DND-41 (cell line): ENCODE data around the gene MISP3.

Source experiments
- ATAC-seq: fragments of 200-7000 bp; cut with Tn5 transposase; 3 replicates; pipeline ENCODE4 v1.9.1; 2021; ENCODE audit warnings: low read depth; ENCODE audit not compliant: insufficient read depth
- DNase-seq: peaks from one replicate; pipeline ENCODE4 v3.0.0-alpha.2; 2020
- H2AFZ ChIP-seq: 2 replicates; pipeline ENCODE4 v1.6.0; 2012; ENCODE audit warnings: low read depth, low read length
- H3K27ac ChIP-seq: 2 replicates; pipeline ENCODE4 v1.5.1; 2012; ENCODE audit warnings: low read length, inconsistent platforms
- H3K27me3 ChIP-seq: fragments of 200-600 bp; sonication (generic); 2 replicates; pipeline ENCODE4 v1.6.0; 2012; ENCODE audit warnings: low read length, mild to moderate bottlenecking, inconsistent platforms; ENCODE audit not compliant: insufficient read depth, poor library complexity
- H3K36me3 ChIP-seq: 2 replicates; pipeline ENCODE4 v1.5.1; 2012; ENCODE audit warnings: low read length, inconsistent platforms; ENCODE audit not compliant: insufficient read depth
- H3K4me1 ChIP-seq: 2 replicates; pipeline ENCODE4 v1.5.1; 2012; ENCODE audit warnings: mild to moderate bottlenecking, low read length; ENCODE audit not compliant: insufficient read depth
- H3K4me2 ChIP-seq: 2 replicates; pipeline ENCODE4 v1.6.0; 2012; ENCODE audit warnings: mild to moderate bottlenecking, moderate library complexity, low read length, inconsistent platforms; ENCODE audit not compliant: insufficient read depth
- H3K4me3 ChIP-seq, 2 experiments: fragments of 200-600 bp in 1 of 2; shearing (Covaris generic) in 1 of 2; 2 replicates each; pipeline ENCODE4 v1.5.1; 2012 to 2016; ENCODE audit warnings: inconsistent platforms in 2 of 2, low read length in 2 of 2, mild to moderate bottlenecking in 2 of 2, low read depth in 1 of 2, moderate library complexity in 1 of 2
- H3K79me2 ChIP-seq: 2 replicates; pipeline ENCODE4 v1.6.0; 2012; ENCODE audit warnings: low read length, inconsistent platforms; ENCODE audit not compliant: insufficient read depth
- H3K9ac ChIP-seq: 2 replicates; pipeline ENCODE4 v1.6.0; 2012; ENCODE audit warnings: low read depth, mild to moderate bottlenecking, inconsistent platforms, low read length, moderate library complexity
- H3K9me3 ChIP-seq: 2 replicates; pipeline ENCODE4 v1.5.1; 2012; ENCODE audit warnings: low read length, moderate library complexity, mild to moderate bottlenecking, inconsistent platforms; ENCODE audit not compliant: insufficient read depth, severe bottlenecking
- H4K20me1 ChIP-seq: 2 replicates; pipeline ENCODE4 v1.6.0; 2012; ENCODE audit warnings: low read length; ENCODE audit not compliant: insufficient read depth
- EZH2 ChIP-seq: IDR thresholded peaks from 3 replicates; pipeline ENCODE4 v1.6.1; 2012; ENCODE audit warnings: borderline replicate concordance, low read depth, mild to moderate bottlenecking, moderate library complexity, low read length, inconsistent platforms; ENCODE audit not compliant: severe bottlenecking
- TF ChIP-seq, protein P1 (sequence below): IDR thresholded peaks from 2 replicates; pipeline ENCODE4 v1.5.1; 2012; ENCODE audit warnings: borderline replicate concordance, low read length, moderate library complexity, mild to moderate bottlenecking; ENCODE audit not compliant: poor library complexity, severe bottlenecking; ENCODE audit errors: extremely low read depth

Gene MISP3

DNA sequence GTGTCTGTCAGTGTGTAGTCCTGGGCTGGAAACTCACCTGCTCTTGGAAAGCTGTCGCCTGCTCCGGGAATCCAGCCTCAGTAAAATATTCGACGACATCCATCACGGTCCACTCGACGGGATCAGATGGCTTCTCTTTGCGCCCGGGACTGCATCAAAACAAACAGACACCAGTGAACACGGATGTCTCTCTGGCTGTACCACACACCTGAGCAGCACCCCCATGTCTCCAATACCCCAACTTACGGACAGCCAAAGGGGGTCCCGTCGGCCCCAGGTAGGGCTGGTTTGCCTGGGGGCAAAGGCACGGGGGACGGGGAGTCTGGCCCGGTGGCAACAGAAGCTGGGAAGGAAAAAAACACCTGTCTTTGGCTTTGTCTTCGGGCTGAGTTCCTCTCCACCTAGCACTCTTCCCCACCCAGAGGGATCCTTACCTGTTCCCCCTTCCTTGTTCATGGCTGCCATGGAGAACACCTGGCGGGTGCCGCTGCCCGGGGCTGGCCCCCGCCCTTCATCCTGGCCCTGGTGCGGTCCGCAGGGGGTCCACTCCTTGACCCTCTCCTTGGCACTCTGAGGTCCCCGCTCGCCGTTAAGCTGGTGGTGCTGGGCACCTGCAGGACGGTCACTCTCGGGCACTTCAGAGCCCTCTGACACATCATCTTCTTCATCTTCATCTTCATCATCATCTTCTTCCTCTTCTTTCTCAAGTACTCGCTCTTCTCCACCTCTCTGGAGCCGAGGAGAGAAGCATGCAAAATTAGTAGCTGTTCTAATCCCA lies 16.2 kb downstream of the MISP3 start:
- peaks cover 18% of the 10 kb centered on the region for H4K20me1 ChIP-seq
- ATAC-seq = no peak
- H3K9me3 ChIP-seq = peaks cover 9% of the 10 kb centered on the region
- peaks cover 33% of the 10 kb centered on the region for H3K36me3 ChIP-seq
- H3K4me2 ChIP-seq = peak overlapping the region; percentile 61
- no peak overlapping the region for H2AFZ ChIP-seq
- no peaks in the 10 kb centered on the region for H3K27me3 ChIP-seq
- H3K4me1 ChIP-seq = peaks cover 29% of the 10 kb centered on the region
- H3K9ac ChIP-seq = peak overlapping the region; percentile 78; the same call in 1 of the 2 replicates
- TF ChIP-seq, protein P1, sequence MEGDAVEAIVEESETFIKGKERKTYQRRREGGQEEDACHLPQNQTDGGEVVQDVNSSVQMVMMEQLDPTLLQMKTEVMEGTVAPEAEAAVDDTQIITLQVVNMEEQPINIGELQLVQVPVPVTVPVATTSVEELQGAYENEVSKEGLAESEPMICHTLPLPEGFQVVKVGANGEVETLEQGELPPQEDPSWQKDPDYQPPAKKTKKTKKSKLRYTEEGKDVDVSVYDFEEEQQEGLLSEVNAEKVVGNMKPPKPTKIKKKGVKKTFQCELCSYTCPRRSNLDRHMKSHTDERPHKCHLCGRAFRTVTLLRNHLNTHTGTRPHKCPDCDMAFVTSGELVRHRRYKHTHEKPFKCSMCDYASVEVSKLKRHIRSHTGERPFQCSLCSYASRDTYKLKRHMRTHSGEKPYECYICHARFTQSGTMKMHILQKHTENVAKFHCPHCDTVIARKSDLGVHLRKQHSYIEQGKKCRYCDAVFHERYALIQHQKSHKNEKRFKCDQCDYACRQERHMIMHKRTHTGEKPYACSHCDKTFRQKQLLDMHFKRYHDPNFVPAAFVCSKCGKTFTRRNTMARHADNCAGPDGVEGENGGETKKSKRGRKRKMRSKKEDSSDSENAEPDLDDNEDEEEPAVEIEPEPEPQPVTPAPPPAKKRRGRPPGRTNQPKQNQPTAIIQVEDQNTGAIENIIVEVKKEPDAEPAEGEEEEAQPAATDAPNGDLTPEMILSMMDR = no peak
- no peak for TF ChIP-seq EZH2
- H3K27ac ChIP-seq = no peak overlapping the region
- H3K79me2 ChIP-seq = peaks cover 24% of the 10 kb centered on the region
- H3K4me3 ChIP-seq = peak overlapping the region in 1 of 2 experiments; percentile 81; a peak in 3 of 4 replicates
- no peak for DNase-seq

DNA sequence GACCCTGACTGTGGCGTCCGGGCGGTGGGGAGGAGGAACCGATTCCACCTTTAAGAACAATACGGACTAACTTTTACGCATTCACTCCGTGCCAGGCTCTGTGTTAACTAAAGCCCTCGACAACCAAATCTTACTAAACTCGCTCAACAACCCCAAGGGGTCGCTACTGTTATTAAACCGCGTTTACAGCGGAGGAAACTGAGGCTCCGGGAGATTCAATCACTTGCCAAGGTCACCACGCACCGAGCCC lies 16.8 kb downstream of the MISP3 start:
- Histone ChIP-seq H3K36me3 (peaks cover 33% of the 10 kb centered on the region), H3K4me2 (peak overlapping the region; percentile 61), H3K4me3 (peak overlapping the region in 1 of 2 experiments; percentile 81; a peak in 3 of 4 replicates), H3K27ac (no peak overlapping the region), H3K79me2 (peaks cover 24% of the 10 kb centered on the region), H2AFZ (no peak overlapping the region), H3K9ac (peak overlapping the region; percentile 78), H3K27me3 (no peaks in the 10 kb centered on the region), H3K9me3 (peaks cover 9% of the 10 kb centered on the region), H3K4me1 (peaks cover 29% of the 10 kb centered on the region), H4K20me1 (peaks cover 18% of the 10 kb centered on the region)
- TF ChIP-seq, protein P1 = no peak
- no peak for TF ChIP-seq EZH2
- no peak for ATAC-seq
- DNase-seq = no peak

DNA sequence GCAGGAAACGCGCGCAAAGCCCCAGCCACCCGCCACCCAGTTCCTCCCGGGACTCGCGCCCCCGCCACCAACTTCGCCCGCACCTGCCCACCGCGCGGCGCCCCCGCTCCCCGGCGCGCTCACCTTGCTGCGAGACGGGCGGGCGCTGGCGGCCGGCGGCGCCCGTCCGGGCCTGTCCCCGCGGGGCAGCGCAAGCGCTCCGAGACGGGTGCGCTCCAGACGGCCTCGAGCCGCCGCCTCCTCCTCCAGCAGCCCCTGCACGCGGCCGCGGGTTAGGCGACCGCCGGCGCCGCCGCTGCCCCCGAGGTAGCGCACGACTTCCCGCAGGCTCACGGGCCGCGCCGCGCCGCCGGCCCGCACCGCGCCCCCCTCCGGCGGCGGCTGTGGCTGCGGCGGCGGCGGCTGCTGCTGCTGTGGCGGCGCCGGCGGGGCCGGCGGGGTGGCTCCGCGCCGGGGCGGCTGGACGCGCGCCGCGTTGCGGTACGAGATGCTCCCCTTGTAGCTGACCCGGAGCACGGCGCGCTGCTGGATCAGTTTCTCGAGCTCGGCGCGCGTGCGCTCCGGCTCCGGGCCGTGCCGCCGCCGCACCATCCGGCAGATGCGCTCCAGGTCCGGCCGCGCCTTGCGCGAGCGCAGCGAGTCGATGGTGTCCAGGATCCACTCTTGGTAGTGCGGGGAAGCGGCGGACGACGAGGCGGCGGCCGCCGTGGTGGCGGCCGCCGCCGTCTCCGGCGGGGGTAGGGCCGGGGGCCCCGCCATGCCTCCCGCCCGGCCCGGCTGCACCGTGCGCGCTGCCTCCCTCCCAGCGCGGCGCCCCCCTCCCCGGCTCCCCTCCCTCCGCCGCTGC lies 17.3 kb downstream of the MISP3 start:
- H3K27ac ChIP-seq = peak overlapping the region; percentile 77
- peak overlapping the region; percentile 79 for H2AFZ ChIP-seq
- H3K9me3 ChIP-seq = peaks cover 9% of the 10 kb centered on the region
- DNase-seq (peak; percentile 61), ATAC-seq (peak; percentile 7; the same call in 1 of the 3 replicates)
- TF ChIP-seq, protein P1 = peak; percentile 21
- no peak for TF ChIP-seq EZH2
- peak overlapping the region; percentile 78 for H3K9ac ChIP-seq
- H3K27me3 ChIP-seq = no peaks in the 10 kb centered on the region
- peaks cover 18% of the 10 kb centered on the region for H4K20me1 ChIP-seq
- H3K36me3 ChIP-seq = peaks cover 33% of the 10 kb centered on the region
- H3K4me3 ChIP-seq = peak overlapping the region; percentile 62 to 81; a peak in 3 of 4 replicates
- H3K79me2 ChIP-seq = peaks cover 24% of the 10 kb centered on the region
- peaks cover 29% of the 10 kb centered on the region for H3K4me1 ChIP-seq
- H3K4me2 ChIP-seq = peak overlapping the region; percentile 61
